Esophagus muscularis mucosa (tissue), 4 donors: ENCODE measurements around the gene TNRC18. TPM values are rescaled to one million over a fixed set of nuclear protein-coding genes. Genes with fewer than 3 reads are reported as not detected.
A peak's percentile ranks its signal among the peaks of the same experiment; 100 is the strongest.

Experiments used
- DNase-seq: peaks from one replicate; pipeline ENCODE4 v3.0.0-alpha.2; 2017; ENCODE audit errors: extremely low spot score
- H3K27ac ChIP-seq, 4 donors: fragments of 200-600 bp; sonication (generic); replicated peaks in 1 of 4; 1 replicate in 3 of 4; 2 replicates in 1 of 4; pipeline ENCODE4 v1.5.1; 2016 to 2019; ENCODE audit warnings: mild to moderate bottlenecking in 1 of 4
- H3K27me3 ChIP-seq, 4 donors: fragments of 200-600 bp; sonication (generic); one replicate each; pipeline versions ENCODE4 v1.5.1 to v1.6.0; 2016 to 2019
- H3K36me3 ChIP-seq, 4 donors: fragments of 200-600 bp; sonication (generic); one replicate each; pipeline ENCODE4 v1.5.1; 2016 to 2019
- H3K4me1 ChIP-seq, 4 donors: fragments of 200-600 bp; sonication (generic); one replicate each; pipeline ENCODE4 v1.5.1; 2016 to 2019
- H3K4me3 ChIP-seq, 4 donors: fragments of 200-600 bp; sonication (generic); 1 replicate in 2 of 4; 2 replicates in 2 of 4; pipeline ENCODE4 v1.5.1; 2016 to 2019; ENCODE audit warnings: mild to moderate bottlenecking in 4 of 4, moderate library complexity in 1 of 4
- H3K9me3 ChIP-seq, 4 donors: fragments of 200-600 bp; sonication (generic); 1 replicate in 3 of 4; 2 replicates in 1 of 4; pipeline ENCODE4 v1.5.1; 2016 to 2019
- EP300 ChIP-seq: sonication (generic); formaldehyde crosslinking; IDR thresholded peaks from one replicate; pipeline ENCODE4 v1.6.1; 2017; ENCODE audit warnings: antibody characterized with exemption
- POLR2A ChIP-seq: fragments of 450-650 bp; IDR thresholded peaks from one replicate; pipeline ENCODE4 v1.6.1; 2017; ENCODE audit warnings: antibody characterized with exemption, moderate library complexity, mild to moderate bottlenecking, low read depth
- POLR2AphosphoS5 ChIP-seq, 2 donors: sonication (generic); formaldehyde crosslinking; IDR thresholded peaks; one replicate each; pipeline ENCODE4 v1.6.1; 2017; ENCODE audit warnings: antibody characterized with exemption in 2 of 2
- WGBS: methylation state at CpG from one replicate; pipeline ENCODE4 v1.1.5; 2018; 5-methylcytosine and 5-hydroxymethylcytosine counted together
- intact Hi-C: fragments of 100-400 bp; cut with DNase I; formaldehyde crosslinking; loops from one replicate; pipeline ENCODE4 v1.15.1; 2023
- total RNA-seq, 4 donors: library from RNA; depleted of rRNA; stranded (reverse); fragments of >200 nt; gene quantifications; one replicate each; pipeline versions ENCODE4 v1.1.0 to v1.2.1, GENCODE V29; 2016
- TF ChIP-seq, protein P1 (sequence below), 3 experiments: fragments of 200-600 bp in 2 of 3; fragments of 450-650 bp in 1 of 3; sonication (generic) in 2 of 3; IDR thresholded peaks; one replicate each; pipeline ENCODE4 v1.5.1; 2017 to 2019; ENCODE audit warnings: antibody characterized with exemption in 3 of 3, mild to moderate bottlenecking in 2 of 3, moderate library complexity in 1 of 3

Gene TNRC18
- total RNA-seq, 4 donors from 2014 or later = 101 to 277 (median 166) TPM

DNA sequence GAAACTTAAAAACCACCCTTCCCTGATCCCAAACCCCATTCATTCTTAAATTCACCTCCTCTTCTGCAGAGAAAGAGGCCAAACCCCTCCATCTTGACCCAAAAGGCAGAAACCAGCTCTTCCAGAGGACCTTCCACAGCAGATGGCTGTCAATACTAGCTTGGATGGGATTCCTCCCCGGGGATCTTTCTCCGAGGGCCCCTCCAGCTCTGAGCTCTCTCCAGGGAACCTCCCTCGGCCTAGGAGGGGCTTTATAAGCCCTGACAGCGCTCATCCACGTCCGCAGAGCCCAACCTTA lies 5.4 kb downstream of the TNRC18 start:
- no peaks in the 10 kb centered on the region for H3K9me3 ChIP-seq
- WGBS = 6% methylated on average over 3 of the region's 6 CpGs
- intact Hi-C loops = no loop called here
- H3K36me3 ChIP-seq = peaks cover 0 to 8% (median 2%) of the 10 kb centered on the region in 4 donors
- peak overlapping the region; percentile 84 to 100 (median 94) for H3K4me3 ChIP-seq
- peaks cover 24 to 67% (median 62%) of the 10 kb centered on the region in 4 donors for H3K4me1 ChIP-seq
- peak overlapping the region; percentile 96 to 100 (median 100) for H3K27ac ChIP-seq
- TF ChIP-seq, protein P1, sequence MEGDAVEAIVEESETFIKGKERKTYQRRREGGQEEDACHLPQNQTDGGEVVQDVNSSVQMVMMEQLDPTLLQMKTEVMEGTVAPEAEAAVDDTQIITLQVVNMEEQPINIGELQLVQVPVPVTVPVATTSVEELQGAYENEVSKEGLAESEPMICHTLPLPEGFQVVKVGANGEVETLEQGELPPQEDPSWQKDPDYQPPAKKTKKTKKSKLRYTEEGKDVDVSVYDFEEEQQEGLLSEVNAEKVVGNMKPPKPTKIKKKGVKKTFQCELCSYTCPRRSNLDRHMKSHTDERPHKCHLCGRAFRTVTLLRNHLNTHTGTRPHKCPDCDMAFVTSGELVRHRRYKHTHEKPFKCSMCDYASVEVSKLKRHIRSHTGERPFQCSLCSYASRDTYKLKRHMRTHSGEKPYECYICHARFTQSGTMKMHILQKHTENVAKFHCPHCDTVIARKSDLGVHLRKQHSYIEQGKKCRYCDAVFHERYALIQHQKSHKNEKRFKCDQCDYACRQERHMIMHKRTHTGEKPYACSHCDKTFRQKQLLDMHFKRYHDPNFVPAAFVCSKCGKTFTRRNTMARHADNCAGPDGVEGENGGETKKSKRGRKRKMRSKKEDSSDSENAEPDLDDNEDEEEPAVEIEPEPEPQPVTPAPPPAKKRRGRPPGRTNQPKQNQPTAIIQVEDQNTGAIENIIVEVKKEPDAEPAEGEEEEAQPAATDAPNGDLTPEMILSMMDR (IDR thresholded peaks at IDR 0.05) = no peak
- TF ChIP-seq POLR2A (no peak), POLR2AphosphoS5 (IDR thresholded peaks at IDR 0.05) (no peak), EP300 (no peak)
- no peak for DNase-seq
- no peaks in the 10 kb centered on the region for H3K27me3 ChIP-seq

- TF ChIP-seq POLR2AphosphoS5 (IDR thresholded peaks at IDR 0.05) (no peak), POLR2A (no peak), EP300 (no peak)
- TF ChIP-seq, protein P1 (IDR thresholded peaks at IDR 0.05) = no peak
- H3K27me3 ChIP-seq = no peaks in the 10 kb centered on the region
- 44% methylated on average over 14 of the region's 15 CpGs for WGBS
- intact Hi-C loops = no loop called here
- peak overlapping the region; percentile 96 to 100 (median 100) for H3K27ac ChIP-seq
- peaks cover 0 to 8% (median 2%) of the 10 kb centered on the region in 4 donors for H3K36me3 ChIP-seq
- peaks cover 24 to 74% (median 70%) of the 10 kb centered on the region in 4 donors for H3K4me1 ChIP-seq
- H3K4me3 ChIP-seq = peak overlapping the region; percentile 84 to 100 (median 94)
- no peaks in the 10 kb centered on the region for H3K9me3 ChIP-seq
- no peak for DNase-seq
Observed at GRCh38 chr7:5417106-5418071, 6.2 kb downstream of the TNRC18 start.

DNA sequence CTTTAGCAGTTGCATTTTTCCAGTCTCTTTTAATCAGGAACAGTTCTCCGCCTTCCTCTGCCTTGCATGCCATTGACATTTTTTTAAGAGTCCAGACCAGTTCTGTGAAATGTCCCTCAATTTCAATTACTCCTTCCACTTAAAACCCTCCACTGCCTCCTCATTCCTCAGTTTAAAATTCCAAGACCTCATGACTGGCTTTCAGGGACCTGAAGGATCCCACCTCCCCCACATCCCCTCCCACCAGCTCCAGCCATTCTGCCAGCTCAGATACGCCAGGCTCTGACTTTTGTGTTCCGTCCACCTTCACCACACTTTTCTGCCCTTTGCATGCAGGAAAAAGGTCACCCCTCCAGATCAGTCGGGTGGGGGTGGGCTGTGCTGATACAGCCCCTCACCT lies 8.7 kb downstream of the TNRC18 start:
- intact Hi-C loops = no loop called here
- peak overlapping the region; percentile 96 to 100 (median 100) for H3K27ac ChIP-seq
- H3K27me3 ChIP-seq = no peaks in the 10 kb centered on the region
- TF ChIP-seq POLR2AphosphoS5 (IDR thresholded peaks at IDR 0.05) (no peak), EP300 (no peak), POLR2A (no peak)
- TF ChIP-seq, protein P1 (IDR thresholded peaks at IDR 0.05) = no peak
- WGBS = 55% methylated on average over 4 of the region's 4 CpGs
- peaks cover 0 to 8% (median 2%) of the 10 kb centered on the region in 4 donors for H3K36me3 ChIP-seq
- no peak for DNase-seq
- no peak overlapping the region for H3K4me3 ChIP-seq
- H3K9me3 ChIP-seq = no peaks in the 10 kb centered on the region
- peaks cover 27 to 89% (median 84%) of the 10 kb centered on the region in 4 donors for H3K4me1 ChIP-seq

- WGBS = 63% methylated on average over 6 of the region's 6 CpGs
- Histone ChIP-seq H3K36me3 (peaks cover 0 to 8% (median 2%) of the 10 kb centered on the region in 4 donors), H3K27me3 (no peaks in the 10 kb centered on the region), H3K27ac (peak overlapping the region; percentile 96 to 100 (median 100)), H3K4me1 (peaks cover 18 to 89% (median 79%) of the 10 kb centered on the region in 4 donors), H3K4me3 (no peak overlapping the region), H3K9me3 (no peaks in the 10 kb centered on the region)
- no peak for TF ChIP-seq POLR2AphosphoS5 (IDR thresholded peaks at IDR 0.05)
- no peak for TF ChIP-seq EP300
- no peak for TF ChIP-seq POLR2A
- TF ChIP-seq, protein P1 (IDR thresholded peaks at IDR 0.05) = no peak
- DNase-seq = no peak
- intact Hi-C loops = no loop called here
Observed at GRCh38 chr7:5413449-5413786, 10.2 kb downstream of the TNRC18 start.
